ENCODE results near the gene SLC25A24.
"Not testable (repeated sequence)": the region's sequence is repeated elsewhere in the genome, so short reads cannot be mapped to it uniquely, and the experiment has no call there.

SLC25A24 gene

DNA sequence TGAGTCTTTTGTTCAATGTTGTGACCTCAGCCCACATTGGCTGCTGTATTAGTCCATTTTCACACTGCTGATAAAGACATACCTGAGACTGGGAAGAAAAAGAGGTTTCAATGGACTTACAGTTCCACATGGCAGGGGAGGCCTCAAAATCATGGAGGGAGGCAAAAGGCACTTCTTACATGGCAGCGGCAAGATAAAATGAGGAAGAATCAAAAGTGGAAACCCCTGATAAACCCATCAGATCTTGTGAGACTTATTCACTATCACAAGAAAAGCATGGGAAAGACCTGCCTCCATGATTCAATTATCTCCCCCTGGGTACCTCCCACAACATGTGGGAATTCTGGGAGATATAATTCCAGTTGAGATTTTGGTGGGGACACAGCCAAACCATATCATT, 68.9 kb downstream of the SLC25A24 start:
- H3K9ac ChIP-seq (ENCODE audit: low read length); H3K4me2 ChIP-seq (ENCODE audit: low read length); H2BK120ac ChIP-seq (ENCODE audit: insufficient read depth, low read length, poor library complexity); H2BK12ac ChIP-seq (ENCODE audit: low read length); H3K18ac ChIP-seq (ENCODE audit: low read length); H3K23ac ChIP-seq (ENCODE audit: low read length); H2AK5ac ChIP-seq (ENCODE audit: low read length); H3K4ac ChIP-seq (ENCODE audit: low read depth, low read length); H2BK5ac ChIP-seq (ENCODE audit: low read depth, low read length, poor library complexity); H3K14ac ChIP-seq (ENCODE audit: low read length); DNase-seq; H3K4me3 ChIP-seq (ENCODE audit: low read depth, low read length); H3K79me1 ChIP-seq (ENCODE audit: low read length); H4K8ac ChIP-seq (ENCODE audit: low read depth, low read length); H4K12ac ChIP-seq (ENCODE audit: low read depth, low read length); H2AFZ ChIP-seq (ENCODE audit: insufficient read depth, low read length, poor library complexity); H3K79me2 ChIP-seq (ENCODE audit: control insufficient read depth, insufficient read depth, low read length, poor library complexity); H3K27me3 ChIP-seq (ENCODE audit: insufficient read depth, low read length); H3K4me1 ChIP-seq (ENCODE audit: control insufficient read depth in 1 of 2, insufficient read depth in 2 of 2, low read length in 2 of 2); H4K91ac ChIP-seq (ENCODE audit: low read depth, low read length); H3K9me3 ChIP-seq (ENCODE audit: insufficient read depth, low read depth, low read length); H3K27ac ChIP-seq (ENCODE audit: low read depth, low read length): not testable (repeated sequence)
- WGBS (ENCODE audit: extremely low coverage, insufficient coverage, insufficient read length) = no CpG with 5 or more reads among the region's 1 CpG
- peaks cover 12 to 15% of the 10 kb centered on the region in 2 experiments for H3K36me3 ChIP-seq (ENCODE audit: control insufficient read depth in 1 of 2, insufficient read depth in 2 of 2, low read length in 2 of 2)

DNA sequence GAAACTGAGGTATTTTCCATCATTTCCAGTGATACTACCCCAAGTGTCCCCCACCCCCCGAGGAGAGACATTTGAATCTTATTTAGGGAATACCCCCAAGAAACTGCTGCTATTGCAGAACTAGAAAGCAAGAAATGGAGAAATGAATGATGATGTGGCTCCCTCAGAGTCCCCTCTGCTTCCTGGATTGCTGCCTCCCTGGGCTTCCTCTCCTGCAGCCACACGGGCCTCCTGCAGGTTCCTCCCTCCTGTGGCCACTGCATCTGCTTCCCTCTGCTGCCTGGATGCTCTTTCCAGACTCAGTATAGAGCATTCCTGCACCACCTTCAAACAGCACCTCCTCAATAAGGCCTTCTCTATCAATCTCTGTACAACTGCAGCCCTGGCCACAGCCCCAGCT, 69.3 kb downstream of the SLC25A24 start:
- Histone ChIP-seq H3K4me2 (ENCODE audit: low read length) (no peak overlapping the region), H2BK12ac (ENCODE audit: low read length) (no peak overlapping the region), H3K4me3 (ENCODE audit: low read depth, low read length) (no peak overlapping the region), H3K79me1 (ENCODE audit: low read length) (no peaks in the 10 kb centered on the region), H3K9ac (ENCODE audit: low read length) (no peak overlapping the region), H4K91ac (ENCODE audit: low read depth, low read length) (no peak overlapping the region), H3K27me3 (ENCODE audit: insufficient read depth, low read length) (no peaks in the 10 kb centered on the region), H3K9me3 (ENCODE audit: insufficient read depth, low read depth, low read length) (peaks cover 3% of the 10 kb centered on the region), H3K27ac (ENCODE audit: low read depth, low read length) (no peak overlapping the region), H2AFZ (ENCODE audit: insufficient read depth, low read length, poor library complexity) (no peak overlapping the region), H3K23ac (ENCODE audit: low read length) (no peak overlapping the region), H3K14ac (ENCODE audit: low read length) (no peak overlapping the region), H3K4me1 (ENCODE audit: control insufficient read depth in 1 of 2, insufficient read depth in 2 of 2, low read length in 2 of 2) (no peaks in the 10 kb centered on the region), H4K12ac (ENCODE audit: low read depth, low read length) (no peak overlapping the region), H3K18ac (ENCODE audit: low read length) (no peak overlapping the region), H2BK5ac (ENCODE audit: low read depth, low read length, poor library complexity) (no peak overlapping the region), H3K4ac (ENCODE audit: low read depth, low read length) (no peak overlapping the region), H3K36me3 (ENCODE audit: control insufficient read depth in 1 of 2, insufficient read depth in 2 of 2, low read length in 2 of 2) (peaks cover 12 to 15% of the 10 kb centered on the region in 2 experiments), H2AK5ac (ENCODE audit: low read length) (no peak overlapping the region), H2BK120ac (ENCODE audit: insufficient read depth, low read length, poor library complexity) (no peak overlapping the region), H3K79me2 (ENCODE audit: control insufficient read depth, insufficient read depth, low read length, poor library complexity) (no peaks in the 10 kb centered on the region), H4K8ac (ENCODE audit: low read depth, low read length) (no peak overlapping the region)
- no CpG with 5 or more reads among the region's 2 CpGs for WGBS (ENCODE audit: extremely low coverage, insufficient coverage, insufficient read length)
- no peak for DNase-seq

DNA sequence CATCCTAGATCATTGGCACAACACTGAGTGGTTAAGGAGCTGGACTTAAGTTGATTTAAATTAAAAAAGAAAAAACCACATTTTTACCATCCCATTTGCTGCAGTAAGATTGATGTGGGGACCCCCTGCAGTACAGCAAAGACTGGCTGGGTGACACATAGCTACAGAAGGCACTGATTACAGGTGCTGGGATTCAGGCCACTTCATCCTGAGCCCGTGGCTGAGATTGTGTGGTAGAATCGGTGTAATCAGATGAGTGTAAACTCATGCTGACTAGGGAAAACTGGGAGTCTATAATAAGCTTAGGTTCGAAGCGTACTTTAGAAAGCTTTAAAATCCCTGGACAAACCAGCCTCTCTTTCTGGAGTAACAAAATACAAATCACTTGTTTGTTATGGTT, 70.1 kb downstream of the SLC25A24 start:
- no peak overlapping the region for H3K27ac ChIP-seq (ENCODE audit: low read depth, low read length)
- no peak overlapping the region for H3K18ac ChIP-seq (ENCODE audit: low read length)
- peaks cover 3% of the 10 kb centered on the region for H3K9me3 ChIP-seq (ENCODE audit: insufficient read depth, low read depth, low read length)
- no peak overlapping the region for H3K4ac ChIP-seq (ENCODE audit: low read depth, low read length)
- no peak overlapping the region for H4K12ac ChIP-seq (ENCODE audit: low read depth, low read length)
- no peak overlapping the region for H3K23ac ChIP-seq (ENCODE audit: low read length)
- no peak overlapping the region for H3K9ac ChIP-seq (ENCODE audit: low read length)
- WGBS (ENCODE audit: extremely low coverage, insufficient coverage, insufficient read length) = no CpG with 5 or more reads among the region's 4 CpGs
- no peaks in the 10 kb centered on the region for H3K79me2 ChIP-seq (ENCODE audit: control insufficient read depth, insufficient read depth, low read length, poor library complexity)
- no peak overlapping the region for H3K4me2 ChIP-seq (ENCODE audit: low read length)
- no peak overlapping the region for H2BK5ac ChIP-seq (ENCODE audit: low read depth, low read length, poor library complexity)
- no peaks in the 10 kb centered on the region for H3K79me1 ChIP-seq (ENCODE audit: low read length)
- peaks cover 12 to 15% of the 10 kb centered on the region in 2 experiments for H3K36me3 ChIP-seq (ENCODE audit: control insufficient read depth in 1 of 2, insufficient read depth in 2 of 2, low read length in 2 of 2)
- no peak overlapping the region for H4K91ac ChIP-seq (ENCODE audit: low read depth, low read length)
- H2AK5ac ChIP-seq (ENCODE audit: low read length) = no peak overlapping the region
- H2AFZ ChIP-seq (ENCODE audit: insufficient read depth, low read length, poor library complexity) = no peak overlapping the region
- H3K14ac ChIP-seq (ENCODE audit: low read length) = no peak overlapping the region
- no peak overlapping the region for H2BK12ac ChIP-seq (ENCODE audit: low read length)
- H4K8ac ChIP-seq (ENCODE audit: low read depth, low read length) = no peak overlapping the region
- DNase-seq = no peak
- H3K4me1 ChIP-seq (ENCODE audit: control insufficient read depth in 1 of 2, insufficient read depth in 2 of 2, low read length in 2 of 2) = no peaks in the 10 kb centered on the region
- no peak overlapping the region for H2BK120ac ChIP-seq (ENCODE audit: insufficient read depth, low read length, poor library complexity)
- H3K27me3 ChIP-seq (ENCODE audit: insufficient read depth, low read length) = no peaks in the 10 kb centered on the region
- H3K4me3 ChIP-seq (ENCODE audit: low read depth, low read length) = no peak overlapping the region

DNA sequence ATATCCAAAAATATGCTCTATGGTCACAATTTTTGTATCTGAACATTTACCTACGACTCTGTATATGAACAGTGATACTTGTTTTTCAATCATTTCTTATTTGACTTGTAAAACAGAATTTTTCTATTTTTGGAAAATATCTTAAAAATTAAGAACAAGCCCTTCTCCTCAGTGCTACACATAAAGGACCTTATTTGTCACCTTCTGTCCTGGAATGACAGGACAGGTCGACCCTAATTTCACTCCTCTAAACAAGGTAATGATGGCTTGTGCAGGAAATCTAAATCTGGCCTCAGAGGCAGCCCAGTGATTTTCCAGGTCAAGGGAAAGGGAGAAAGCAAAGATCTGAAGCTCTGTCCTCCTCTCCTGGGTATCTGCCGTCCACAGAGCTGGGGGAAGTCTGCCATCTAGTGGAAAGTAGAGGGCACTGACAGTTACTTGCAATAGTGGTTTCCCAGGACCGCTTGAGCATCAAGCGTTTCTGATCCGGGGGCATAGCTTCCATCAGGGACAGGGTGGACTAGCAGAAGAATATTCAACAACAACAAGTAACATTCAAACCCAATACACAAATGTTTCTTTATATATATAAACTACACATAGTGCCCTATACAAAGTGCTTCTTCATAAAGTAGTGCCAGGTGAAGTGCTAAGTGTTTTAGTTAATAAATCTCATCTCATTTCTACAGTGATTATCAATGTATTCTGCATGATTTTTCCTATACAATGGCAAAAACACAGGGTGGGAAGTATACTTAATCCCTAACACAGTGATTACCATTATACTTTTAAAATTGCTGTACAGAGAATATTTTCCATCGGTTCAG, 74.6 kb downstream of the SLC25A24 start:
- H3K9ac ChIP-seq (ENCODE audit: low read length) = no peak overlapping the region
- H3K4ac ChIP-seq (ENCODE audit: low read depth, low read length) = no peak overlapping the region
- H3K4me3 ChIP-seq (ENCODE audit: low read depth, low read length) = no peak overlapping the region
- no peaks in the 10 kb centered on the region for H3K4me1 ChIP-seq (ENCODE audit: control insufficient read depth in 1 of 2, insufficient read depth in 2 of 2, low read length in 2 of 2)
- H3K27me3 ChIP-seq (ENCODE audit: insufficient read depth, low read length) = no peaks in the 10 kb centered on the region
- WGBS (ENCODE audit: extremely low coverage, insufficient coverage, insufficient read length) = no CpG with 5 or more reads among the region's 7 CpGs
- H3K9me3 ChIP-seq (ENCODE audit: insufficient read depth, low read depth, low read length) = no peaks in the 10 kb centered on the region
- no peak overlapping the region for H3K14ac ChIP-seq (ENCODE audit: low read length)
- no peak overlapping the region for H3K23ac ChIP-seq (ENCODE audit: low read length)
- H2AFZ ChIP-seq (ENCODE audit: insufficient read depth, low read length, poor library complexity) = no peak overlapping the region
- H2BK5ac ChIP-seq (ENCODE audit: low read depth, low read length, poor library complexity) = no peak overlapping the region
- no peaks in the 10 kb centered on the region for H3K79me1 ChIP-seq (ENCODE audit: low read length)
- no peak overlapping the region for H2BK120ac ChIP-seq (ENCODE audit: insufficient read depth, low read length, poor library complexity)
- H4K12ac ChIP-seq (ENCODE audit: low read depth, low read length) = no peak overlapping the region
- no peak overlapping the region for H2BK12ac ChIP-seq (ENCODE audit: low read length)
- no peaks in the 10 kb centered on the region for H3K36me3 ChIP-seq (ENCODE audit: control insufficient read depth in 1 of 2, insufficient read depth in 2 of 2, low read length in 2 of 2)
- H3K27ac ChIP-seq (ENCODE audit: low read depth, low read length) = no peak overlapping the region
- DNase-seq = peak; percentile 52 to 82
- no peak overlapping the region for H2AK5ac ChIP-seq (ENCODE audit: low read length)
- no peaks in the 10 kb centered on the region for H3K79me2 ChIP-seq (ENCODE audit: control insufficient read depth, insufficient read depth, low read length, poor library complexity)
- no peak overlapping the region for H3K18ac ChIP-seq (ENCODE audit: low read length)
- no peak overlapping the region for H3K4me2 ChIP-seq (ENCODE audit: low read length)
- no peak overlapping the region for H4K91ac ChIP-seq (ENCODE audit: low read depth, low read length)
- H4K8ac ChIP-seq (ENCODE audit: low read depth, low read length) = no peak overlapping the region

Measured in trophoblast cell (in vitro differentiated cells and primary cell).